ENCODE data around the gene CAMK1G.
A peak's percentile ranks its signal among the peaks of the same experiment; 100 is the strongest.

The CAMK1G gene

GRCh38 chr1:209655411-209656231 is 72.1 kb downstream of the CAMK1G start:
- no peak for TF ChIP-seq TAF1 (IDR thresholded peaks at IDR 0.05; ENCODE audit: borderline replicate concordance, insufficient read depth, low read length)
- no peak for TF ChIP-seq SIN3A (IDR thresholded peaks at IDR 0.05; ENCODE audit: borderline replicate concordance, insufficient read depth, low read length)
- TF ChIP-seq POLR2AphosphoS5 (IDR thresholded peaks at IDR 0.05; ENCODE audit: low read depth, low read length): no peak
- TF ChIP-seq, protein P1, sequence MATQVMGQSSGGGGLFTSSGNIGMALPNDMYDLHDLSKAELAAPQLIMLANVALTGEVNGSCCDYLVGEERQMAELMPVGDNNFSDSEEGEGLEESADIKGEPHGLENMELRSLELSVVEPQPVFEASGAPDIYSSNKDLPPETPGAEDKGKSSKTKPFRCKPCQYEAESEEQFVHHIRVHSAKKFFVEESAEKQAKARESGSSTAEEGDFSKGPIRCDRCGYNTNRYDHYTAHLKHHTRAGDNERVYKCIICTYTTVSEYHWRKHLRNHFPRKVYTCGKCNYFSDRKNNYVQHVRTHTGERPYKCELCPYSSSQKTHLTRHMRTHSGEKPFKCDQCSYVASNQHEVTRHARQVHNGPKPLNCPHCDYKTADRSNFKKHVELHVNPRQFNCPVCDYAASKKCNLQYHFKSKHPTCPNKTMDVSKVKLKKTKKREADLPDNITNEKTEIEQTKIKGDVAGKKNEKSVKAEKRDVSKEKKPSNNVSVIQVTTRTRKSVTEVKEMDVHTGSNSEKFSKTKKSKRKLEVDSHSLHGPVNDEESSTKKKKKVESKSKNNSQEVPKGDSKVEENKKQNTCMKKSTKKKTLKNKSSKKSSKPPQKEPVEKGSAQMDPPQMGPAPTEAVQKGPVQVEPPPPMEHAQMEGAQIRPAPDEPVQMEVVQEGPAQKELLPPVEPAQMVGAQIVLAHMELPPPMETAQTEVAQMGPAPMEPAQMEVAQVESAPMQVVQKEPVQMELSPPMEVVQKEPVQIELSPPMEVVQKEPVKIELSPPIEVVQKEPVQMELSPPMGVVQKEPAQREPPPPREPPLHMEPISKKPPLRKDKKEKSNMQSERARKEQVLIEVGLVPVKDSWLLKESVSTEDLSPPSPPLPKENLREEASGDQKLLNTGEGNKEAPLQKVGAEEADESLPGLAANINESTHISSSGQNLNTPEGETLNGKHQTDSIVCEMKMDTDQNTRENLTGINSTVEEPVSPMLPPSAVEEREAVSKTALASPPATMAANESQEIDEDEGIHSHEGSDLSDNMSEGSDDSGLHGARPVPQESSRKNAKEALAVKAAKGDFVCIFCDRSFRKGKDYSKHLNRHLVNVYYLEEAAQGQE (IDR thresholded peaks at IDR 0.05; ENCODE audit: insufficient read depth in 1 of 2, low read depth in 2 of 2, low read length in 2 of 2): no peak
- no peak for TF ChIP-seq FOXP2 (optimal IDR thresholded peaks at IDR 0.05; ENCODE audit: borderline replicate concordance, extremely low read depth, extremely low read length, insufficient read depth)

- TF ChIP-seq, protein P1 (IDR thresholded peaks at IDR 0.05; ENCODE audit: insufficient read depth in 1 of 2, low read depth in 2 of 2, low read length in 2 of 2): no peak
- TF ChIP-seq FOXP2 (optimal IDR thresholded peaks at IDR 0.05; ENCODE audit: borderline replicate concordance, extremely low read depth, extremely low read length, insufficient read depth) (no peak), SIN3A (IDR thresholded peaks at IDR 0.05; ENCODE audit: borderline replicate concordance, insufficient read depth, low read length) (no peak), TAF1 (IDR thresholded peaks at IDR 0.05; ENCODE audit: borderline replicate concordance, insufficient read depth, low read length) (no peak), POLR2AphosphoS5 (IDR thresholded peaks at IDR 0.05; ENCODE audit: low read depth, low read length) (no peak)
These were observed 73.8 kb downstream of the CAMK1G start for GRCh38 chr1:209657140-209657879.

- TF ChIP-seq FOXP2 (optimal IDR thresholded peaks at IDR 0.05; ENCODE audit: borderline replicate concordance, extremely low read depth, extremely low read length, insufficient read depth) (no peak), TAF1 (IDR thresholded peaks at IDR 0.05; ENCODE audit: borderline replicate concordance, insufficient read depth, low read length) (no peak), POLR2AphosphoS5 (IDR thresholded peaks at IDR 0.05; ENCODE audit: low read depth, low read length) (no peak), SIN3A (IDR thresholded peaks at IDR 0.05; ENCODE audit: borderline replicate concordance, insufficient read depth, low read length) (no peak)
- TF ChIP-seq, protein P1 (IDR thresholded peaks at IDR 0.05; ENCODE audit: insufficient read depth in 1 of 2, low read depth in 2 of 2, low read length in 2 of 2): no peak
These were observed 74.4 kb downstream of the CAMK1G start for GRCh38 chr1:209657918-209658317.

DNA sequence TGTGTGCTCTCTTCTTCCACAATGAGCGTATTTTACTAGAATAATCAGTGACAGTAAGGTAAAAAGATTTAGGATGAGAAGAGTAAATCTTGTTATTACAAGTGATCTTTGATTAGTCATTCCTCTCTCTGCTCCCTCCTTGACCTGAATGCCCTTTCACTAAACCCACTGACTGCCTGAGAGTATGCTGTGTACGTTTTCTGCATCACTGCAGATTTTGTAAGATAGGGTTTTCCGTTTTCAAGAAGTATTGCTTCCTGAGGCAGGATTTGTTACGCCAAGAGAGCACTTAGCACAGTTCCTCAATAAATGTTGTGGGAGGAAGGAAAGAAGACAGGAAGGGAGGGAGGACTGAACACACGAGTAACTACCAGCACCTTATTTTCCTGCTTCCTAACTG is 76.4 kb downstream of the CAMK1G start:
- TF ChIP-seq, protein P1 (IDR thresholded peaks at IDR 0.05; ENCODE audit: insufficient read depth in 1 of 2, low read depth in 2 of 2, low read length in 2 of 2): peak in 1 of 2 experiments; percentile 66; a peak in 1 of 4 replicates
- TF ChIP-seq FOXP2 (optimal IDR thresholded peaks at IDR 0.05; ENCODE audit: borderline replicate concordance, extremely low read depth, extremely low read length, insufficient read depth) (peak; percentile 12), TAF1 (IDR thresholded peaks at IDR 0.05; ENCODE audit: borderline replicate concordance, insufficient read depth, low read length) (no peak), POLR2AphosphoS5 (IDR thresholded peaks at IDR 0.05; ENCODE audit: low read depth, low read length) (peak; percentile 44; the same call in 1 of the 2 replicates), SIN3A (IDR thresholded peaks at IDR 0.05; ENCODE audit: borderline replicate concordance, insufficient read depth, low read length) (no peak)
